Measurements from ENCODE around the gene NEUROG2.
"Not testable (repeated sequence)": the region's sequence is repeated elsewhere in the genome, so short reads cannot be mapped to it uniquely, and the experiment has no call there.

Gene NEUROG2

GRCh38 chr4:112557676-112558411 lies 41.9 kb upstream of the NEUROG2 start:
- Histone ChIP-seq H3K9ac (ENCODE audit: low read depth, low read length) (no peak overlapping the region), H3K27me3 (ENCODE audit: insufficient read depth, low read length, poor library complexity) (no peaks in the 10 kb centered on the region), H3K79me2 (ENCODE audit: insufficient read depth, low read length) (no peaks in the 10 kb centered on the region), H4K20me1 (ENCODE audit: insufficient read depth, low read length) (no peaks in the 10 kb centered on the region), H3K4me3 (ENCODE audit: low read depth in 1 of 2, low read length in 2 of 2) (no peak overlapping the region), H3K36me3 (ENCODE audit: insufficient read depth, low read length) (peaks cover 56% of the 10 kb centered on the region), H3K4me2 (ENCODE audit: insufficient read depth, low read length) (no peak overlapping the region), H3K27ac (ENCODE audit: low read length) (no peak overlapping the region), H3K4me1 (ENCODE audit: insufficient read depth, low read length) (no peaks in the 10 kb centered on the region), H3K9me3 (ENCODE audit: insufficient read depth, low read length, severe bottlenecking) (no peaks in the 10 kb centered on the region), H2AFZ (ENCODE audit: low read depth, low read length) (no peak overlapping the region)
- ATAC-seq (ENCODE audit: insufficient read depth, low read depth), result no peak
- DNase-seq, result no peak
- TF ChIP-seq EZH2 (IDR thresholded peaks at IDR 0.05; ENCODE audit: borderline replicate concordance, low read depth, low read length, severe bottlenecking) (no peak), CTCF (IDR thresholded peaks at IDR 0.05; ENCODE audit: borderline replicate concordance, extremely low read depth, low read length, poor library complexity, severe bottlenecking) (no peak)

GRCh38 chr4:112554271-112554670 lies 38.3 kb upstream of the NEUROG2 start:
- H3K27me3 ChIP-seq (ENCODE audit: insufficient read depth, low read length, poor library complexity); H3K4me1 ChIP-seq (ENCODE audit: insufficient read depth, low read length); H3K27ac ChIP-seq (ENCODE audit: low read length); H3K9me3 ChIP-seq (ENCODE audit: insufficient read depth, low read length, severe bottlenecking); H3K4me3 ChIP-seq (ENCODE audit: low read depth in 1 of 2, low read length in 2 of 2); ATAC-seq (ENCODE audit: insufficient read depth, low read depth); H4K20me1 ChIP-seq (ENCODE audit: insufficient read depth, low read length); DNase-seq; H3K79me2 ChIP-seq (ENCODE audit: insufficient read depth, low read length); H3K4me2 ChIP-seq (ENCODE audit: insufficient read depth, low read length); H3K9ac ChIP-seq (ENCODE audit: low read depth, low read length); H2AFZ ChIP-seq (ENCODE audit: low read depth, low read length): not testable (repeated sequence)
- peaks cover 32% of the 10 kb centered on the region for H3K36me3 ChIP-seq (ENCODE audit: insufficient read depth, low read length)

GRCh38 chr4:112552668-112553067 lies 36.7 kb upstream of the NEUROG2 start:
- no peak overlapping the region for H3K27ac ChIP-seq (ENCODE audit: low read length)
- no peak overlapping the region for H3K9ac ChIP-seq (ENCODE audit: low read depth, low read length)
- H3K79me2 ChIP-seq (ENCODE audit: insufficient read depth, low read length), result no peaks in the 10 kb centered on the region
- no peak for DNase-seq
- no peak for TF ChIP-seq CTCF (IDR thresholded peaks at IDR 0.05; ENCODE audit: borderline replicate concordance, extremely low read depth, low read length, poor library complexity, severe bottlenecking)
- no peak for TF ChIP-seq EZH2 (IDR thresholded peaks at IDR 0.05; ENCODE audit: borderline replicate concordance, low read depth, low read length, severe bottlenecking)
- H3K4me2 ChIP-seq (ENCODE audit: insufficient read depth, low read length), result no peak overlapping the region
- H3K4me1 ChIP-seq (ENCODE audit: insufficient read depth, low read length), result no peaks in the 10 kb centered on the region
- no peak overlapping the region for H2AFZ ChIP-seq (ENCODE audit: low read depth, low read length)
- H3K27me3 ChIP-seq (ENCODE audit: insufficient read depth, low read length, poor library complexity), result no peaks in the 10 kb centered on the region
- ATAC-seq (ENCODE audit: insufficient read depth, low read depth), result no peak
- H3K36me3 ChIP-seq (ENCODE audit: insufficient read depth, low read length), result peaks cover 32% of the 10 kb centered on the region; the same call in 1 of the 2 replicates
- no peaks in the 10 kb centered on the region for H4K20me1 ChIP-seq (ENCODE audit: insufficient read depth, low read length)
- H3K9me3 ChIP-seq (ENCODE audit: insufficient read depth, low read length, severe bottlenecking), result no peaks in the 10 kb centered on the region
- no peak overlapping the region for H3K4me3 ChIP-seq (ENCODE audit: low read depth in 1 of 2, low read length in 2 of 2)

GRCh38 chr4:112550728-112551127 lies 34.7 kb upstream of the NEUROG2 start:
- TF ChIP-seq CTCF (IDR thresholded peaks at IDR 0.05; ENCODE audit: borderline replicate concordance, extremely low read depth, low read length, poor library complexity, severe bottlenecking) (no peak), EZH2 (IDR thresholded peaks at IDR 0.05; ENCODE audit: borderline replicate concordance, low read depth, low read length, severe bottlenecking) (no peak)
- H3K4me2 ChIP-seq (ENCODE audit: insufficient read depth, low read length), result no peak overlapping the region
- H3K27ac ChIP-seq (ENCODE audit: low read length), result no peak overlapping the region

More at GRCh38 chr4:112550728-112551127, 34.7 kb upstream of the NEUROG2 start:
- Histone ChIP-seq H2AFZ (ENCODE audit: low read depth, low read length) (no peak overlapping the region), H3K36me3 (ENCODE audit: insufficient read depth, low read length) (peaks cover 41% of the 10 kb centered on the region; the same call in 1 of the 2 replicates), H3K9me3 (ENCODE audit: insufficient read depth, low read length, severe bottlenecking) (no peaks in the 10 kb centered on the region), H4K20me1 (ENCODE audit: insufficient read depth, low read length) (no peaks in the 10 kb centered on the region), H3K4me1 (ENCODE audit: insufficient read depth, low read length) (no peaks in the 10 kb centered on the region), H3K9ac (ENCODE audit: low read depth, low read length) (no peak overlapping the region), H3K27me3 (ENCODE audit: insufficient read depth, low read length, poor library complexity) (no peaks in the 10 kb centered on the region), H3K4me3 (ENCODE audit: low read depth in 1 of 2, low read length in 2 of 2) (no peak overlapping the region), H3K79me2 (ENCODE audit: insufficient read depth, low read length) (no peaks in the 10 kb centered on the region)
- no peak for DNase-seq
- no peak for ATAC-seq (ENCODE audit: insufficient read depth, low read depth)

Measured in DND-41 (cell line).